Activated naive CD4-positive, alpha-beta T cell treated with Interleukin-2 at 50 U/mL for 16 hours (primary cell): Measurements from ENCODE around the gene ATP7B.

ENCODE experiments used
- DNase-seq: peaks from one replicate; pipeline ENCODE4 v3.0.0-alpha.2; 2020

ATP7B gene

GRCh38 chr13:51976423-51976822 is 34.8 kb downstream of the ATP7B start:
- DNase-seq, result no peak

DNA sequence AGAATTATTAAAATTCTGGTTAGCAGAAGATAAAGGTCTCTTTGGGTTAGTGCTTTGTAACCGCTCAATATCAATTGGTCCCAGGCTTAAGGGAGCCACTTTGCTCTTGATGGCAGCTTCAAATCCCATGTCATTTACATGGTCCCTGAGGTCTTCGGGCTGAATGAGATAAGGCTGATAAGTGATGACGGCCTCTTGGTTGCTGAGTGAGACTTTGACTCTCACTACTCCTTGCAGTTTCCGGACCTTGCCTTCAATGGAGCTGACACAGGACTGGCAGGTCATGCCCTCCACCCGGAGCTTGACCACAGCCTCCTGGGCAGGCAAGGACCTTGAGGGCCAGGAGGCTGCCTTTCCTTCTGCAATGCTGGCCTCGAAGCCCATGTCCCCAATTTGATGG is 36.8 kb downstream of the ATP7B start:
- DNase-seq, result no peak

GRCh38 chr13:51971520-51972426 is 39.5 kb downstream of the ATP7B start:
- DNase-seq, result no peak

- no peak for DNase-seq
These were observed 40.9 kb downstream of the ATP7B start for GRCh38 chr13:51970349-51970748.

- DNase-seq, result no peak
These were observed 43.5 kb downstream of the ATP7B start for GRCh38 chr13:51967482-51968446.

GRCh38 chr13:51966186-51966585 is 45.1 kb downstream of the ATP7B start:
- no peak for DNase-seq

- no peak for DNase-seq
These were observed 49.5 kb downstream of the ATP7B start for GRCh38 chr13:51961493-51962403.

DNA sequence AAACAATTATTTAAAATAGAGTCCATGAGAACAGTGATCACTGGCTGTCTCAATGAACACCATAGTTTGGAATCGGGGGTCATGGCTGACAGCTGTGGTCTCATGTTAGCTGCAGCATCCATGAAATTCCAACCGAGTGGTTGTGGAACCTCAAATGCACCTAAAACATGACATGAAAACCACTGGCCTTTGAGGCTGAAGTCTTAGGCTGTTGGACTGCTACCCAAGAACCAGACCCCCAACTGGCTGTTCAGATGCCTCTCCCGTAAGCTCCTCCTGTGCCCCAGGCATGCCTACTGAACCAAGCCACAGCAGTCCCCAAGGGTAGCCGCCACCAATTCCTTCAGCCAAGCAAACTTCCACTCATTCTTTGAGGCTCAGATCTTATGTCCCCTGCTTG is 50.5 kb downstream of the ATP7B start:
- no peak for DNase-seq

GRCh38 chr13:51959773-51960172 is 51.5 kb downstream of the ATP7B start:
- no peak for DNase-seq

DNA sequence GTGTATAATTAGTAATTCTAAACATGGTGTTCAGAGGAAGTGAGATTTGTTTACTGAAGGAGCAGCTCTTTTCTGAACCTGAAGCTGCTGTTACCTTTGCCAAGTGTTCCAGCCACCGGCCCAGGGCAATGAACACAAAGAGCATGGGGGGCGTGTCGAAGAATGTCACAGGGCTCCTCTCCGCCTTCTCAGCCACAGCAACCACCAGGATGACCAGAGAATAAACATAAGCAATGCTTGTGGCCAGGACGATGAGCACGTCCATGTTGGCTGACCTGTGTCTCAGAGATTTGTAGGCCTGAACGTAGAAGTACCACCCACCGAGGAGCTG is 53.1 kb downstream of the ATP7B start:
- no peak for DNase-seq

- DNase-seq, result no peak
These were observed 53.7 kb downstream of the ATP7B start for GRCh38 chr13:51957377-51958216.

GRCh38 chr13:51956717-51957116 is 54.5 kb downstream of the ATP7B start:
- no peak for DNase-seq

GRCh38 chr13:51955816-51956603 is 55.2 kb downstream of the ATP7B start:
- DNase-seq, result no peak

DNA sequence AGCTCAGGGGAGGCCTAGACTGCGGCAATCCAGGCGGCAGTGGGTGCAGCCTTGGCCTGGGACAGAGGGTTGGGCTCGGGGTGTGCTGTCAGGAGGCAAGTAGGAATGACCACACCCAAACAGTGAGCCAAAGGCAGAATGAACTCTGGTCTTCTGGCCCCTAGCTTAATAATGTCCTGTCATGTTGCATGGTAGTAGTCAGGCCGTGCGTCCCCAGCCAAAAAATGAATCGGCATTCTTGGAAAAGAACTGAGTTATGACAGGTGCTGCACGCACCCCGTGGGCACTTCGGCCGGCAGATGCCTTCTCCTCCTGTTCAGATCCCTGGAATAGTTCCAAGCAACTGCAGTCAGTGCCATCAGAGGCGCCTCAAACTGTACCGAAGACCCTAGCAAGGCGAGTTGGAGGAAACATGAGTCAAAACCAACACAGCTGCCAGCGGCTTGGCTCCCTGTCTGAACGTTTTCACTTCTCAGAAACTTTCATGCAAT is 55.9 kb downstream of the ATP7B start:
- no peak for DNase-seq

GRCh38 chr13:51953347-51954195 is 57.7 kb downstream of the ATP7B start:
- DNase-seq, result no peak

- DNase-seq, result no peak
These were observed 60.5 kb downstream of the ATP7B start for GRCh38 chr13:51950722-51951121.

DNA sequence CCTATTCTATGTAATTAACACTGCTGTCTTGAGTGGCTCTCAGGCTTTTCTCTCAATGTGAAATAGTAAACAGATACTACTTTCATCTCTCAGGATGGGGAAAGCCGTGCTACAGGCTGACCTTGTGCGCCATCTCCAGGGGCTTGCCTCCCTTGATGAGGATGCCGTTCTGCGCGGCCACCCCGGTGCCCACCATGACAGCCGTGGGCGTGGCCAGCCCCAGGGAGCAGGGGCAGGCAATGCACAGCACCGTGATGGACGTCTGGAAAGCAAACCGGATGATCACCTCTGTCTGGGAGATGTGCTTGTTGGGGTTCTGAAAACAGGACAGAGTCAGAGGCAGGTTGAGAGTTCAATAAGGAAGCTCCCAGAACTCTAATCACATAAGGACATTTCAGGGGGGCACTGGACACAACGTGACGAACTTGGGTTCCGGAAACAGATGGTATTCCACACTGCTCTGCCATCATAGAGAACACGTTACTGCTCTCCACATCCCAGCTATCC is 65.0 kb downstream of the ATP7B start:
- no peak for DNase-seq

- DNase-seq, result no peak
These were observed 66.1 kb downstream of the ATP7B start for GRCh38 chr13:51945149-51945548.

- DNase-seq, result no peak
These were observed 66.8 kb downstream of the ATP7B start for GRCh38 chr13:51944428-51944827.

- DNase-seq, result no peak
These were observed 67.5 kb downstream of the ATP7B start for GRCh38 chr13:51943721-51944120.
